Measurements from ENCODE around the gene FCER1G.

The FCER1G gene

DNA sequence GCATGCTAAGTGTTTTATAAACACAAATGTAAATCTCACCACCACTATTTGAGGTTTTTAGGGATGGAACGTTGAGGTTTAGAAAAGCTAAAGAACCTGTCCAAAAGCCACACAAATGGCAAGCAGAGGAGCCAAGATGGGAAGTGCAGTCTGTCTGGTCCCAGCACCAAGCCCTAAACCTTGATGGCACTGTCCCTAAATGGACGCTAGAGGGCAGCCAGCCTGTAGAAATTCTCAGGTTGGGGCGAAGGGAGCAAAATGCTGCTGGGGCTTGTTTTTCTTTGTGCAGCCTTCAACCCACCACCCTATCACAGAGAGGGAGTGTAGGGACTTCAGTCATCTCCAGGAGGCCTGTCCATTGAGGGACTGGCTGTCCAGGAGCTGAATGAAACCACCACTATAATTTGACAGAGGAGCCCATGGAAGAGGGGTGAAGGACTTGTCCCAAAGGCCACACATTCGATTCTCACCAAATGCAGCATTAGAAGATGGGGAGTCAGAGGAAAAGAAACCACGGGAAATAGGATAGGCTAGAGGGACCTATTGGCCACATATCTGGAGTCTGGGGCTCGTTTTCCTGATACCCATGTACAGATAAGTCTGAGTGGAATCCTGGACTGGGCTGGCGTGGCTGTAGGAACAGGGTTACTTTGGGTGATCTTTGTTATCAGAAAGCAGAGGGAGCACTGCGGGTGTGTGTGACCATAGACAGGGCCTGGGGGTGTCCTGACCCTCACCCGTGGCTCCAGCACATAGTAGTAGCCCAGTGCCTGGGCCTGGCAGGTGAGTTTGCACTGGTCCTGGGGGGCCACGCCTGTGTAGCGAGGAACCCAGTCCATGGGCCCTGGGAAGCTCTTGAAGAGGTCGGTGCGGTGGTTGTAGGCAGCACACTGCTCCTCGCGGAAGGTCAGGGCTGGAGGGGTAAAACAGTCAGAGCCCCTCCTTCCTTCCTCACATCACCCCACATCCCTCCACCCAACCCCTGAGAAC lies 22.3 kb upstream of the FCER1G start:
- Histone ChIP-seq H3K9me2 (replicated peaks; ENCODE audit: insufficient read depth, low read length) (no peaks in the 10 kb centered on the region), H3K27me3 (ENCODE audit: low read length) (no peaks in the 10 kb centered on the region), H4K20me1 (ENCODE audit: low read depth, low read length) (no peaks in the 10 kb centered on the region), H3K9ac (ENCODE audit: low read length) (no peak overlapping the region), H2AFZ (ENCODE audit: low read depth, low read length, severe bottlenecking) (no peak overlapping the region), H3K4me3 (ENCODE audit: insufficient read depth, low read length, poor library complexity, severe bottlenecking) (no peak overlapping the region), H3K27ac (ENCODE audit: low read depth, low read length) (no peak overlapping the region), H3K4me2 (ENCODE audit: low read depth, low read length, poor library complexity, severe bottlenecking) (no peak overlapping the region), H3K9me3 (ENCODE audit: insufficient read depth, low read length) (no peaks in the 10 kb centered on the region), H3K79me2 (ENCODE audit: insufficient read depth, low read length) (no peaks in the 10 kb centered on the region), H3F3A (ENCODE audit: insufficient read depth) (no peaks in the 10 kb centered on the region), H3K36me3 (ENCODE audit: low read length) (no peaks in the 10 kb centered on the region)
- TF ChIP-seq, protein P1, sequence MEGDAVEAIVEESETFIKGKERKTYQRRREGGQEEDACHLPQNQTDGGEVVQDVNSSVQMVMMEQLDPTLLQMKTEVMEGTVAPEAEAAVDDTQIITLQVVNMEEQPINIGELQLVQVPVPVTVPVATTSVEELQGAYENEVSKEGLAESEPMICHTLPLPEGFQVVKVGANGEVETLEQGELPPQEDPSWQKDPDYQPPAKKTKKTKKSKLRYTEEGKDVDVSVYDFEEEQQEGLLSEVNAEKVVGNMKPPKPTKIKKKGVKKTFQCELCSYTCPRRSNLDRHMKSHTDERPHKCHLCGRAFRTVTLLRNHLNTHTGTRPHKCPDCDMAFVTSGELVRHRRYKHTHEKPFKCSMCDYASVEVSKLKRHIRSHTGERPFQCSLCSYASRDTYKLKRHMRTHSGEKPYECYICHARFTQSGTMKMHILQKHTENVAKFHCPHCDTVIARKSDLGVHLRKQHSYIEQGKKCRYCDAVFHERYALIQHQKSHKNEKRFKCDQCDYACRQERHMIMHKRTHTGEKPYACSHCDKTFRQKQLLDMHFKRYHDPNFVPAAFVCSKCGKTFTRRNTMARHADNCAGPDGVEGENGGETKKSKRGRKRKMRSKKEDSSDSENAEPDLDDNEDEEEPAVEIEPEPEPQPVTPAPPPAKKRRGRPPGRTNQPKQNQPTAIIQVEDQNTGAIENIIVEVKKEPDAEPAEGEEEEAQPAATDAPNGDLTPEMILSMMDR (IDR thresholded peaks at IDR 0.05; ENCODE audit: insufficient read depth, low read length, poor library complexity, severe bottlenecking), result peak; percentile 82
- no peak for TF ChIP-seq EZH2phosphoT487 (conservative IDR thresholded peaks at IDR 0.05; ENCODE audit: low read length)

DNA sequence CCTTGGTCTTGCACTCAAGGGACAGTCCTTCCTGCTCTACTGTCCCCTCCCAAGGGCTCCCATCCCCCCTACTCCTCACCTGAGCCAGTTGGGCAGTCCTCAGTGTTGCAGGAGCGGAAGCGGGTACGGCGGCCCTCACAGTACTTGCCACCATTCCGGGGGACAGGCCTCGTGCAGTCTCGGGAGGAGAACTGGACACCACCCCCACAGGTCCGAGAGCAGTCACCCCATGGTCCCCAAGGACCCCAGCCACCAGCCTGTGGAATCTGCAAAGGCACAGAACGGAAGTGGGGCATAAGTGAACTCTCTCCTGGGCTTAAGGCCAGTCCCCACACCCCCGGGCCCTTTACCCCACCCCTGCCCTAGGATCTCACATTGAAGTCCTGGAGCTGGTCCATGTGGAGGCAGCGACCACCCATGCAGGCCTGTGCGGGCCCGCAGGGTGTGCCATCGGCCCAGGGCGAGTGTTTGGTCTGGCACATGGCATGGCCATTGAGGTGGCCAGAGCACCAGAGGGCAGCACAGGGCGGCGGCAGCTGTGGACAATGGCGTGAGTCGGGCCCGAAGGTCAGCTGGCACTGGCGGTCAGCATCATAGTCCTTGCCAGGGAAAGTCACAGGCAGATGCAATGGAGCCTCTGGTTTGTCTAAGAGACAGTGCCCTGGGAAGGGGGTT lies 21.4 kb upstream of the FCER1G start:
- Histone ChIP-seq H3K36me3 (ENCODE audit: low read length) (no peaks in the 10 kb centered on the region), H3K9ac (ENCODE audit: low read length) (no peak overlapping the region), H3K27me3 (ENCODE audit: low read length) (no peaks in the 10 kb centered on the region), H3K4me2 (ENCODE audit: low read depth, low read length, poor library complexity, severe bottlenecking) (no peak overlapping the region), H3F3A (ENCODE audit: insufficient read depth) (no peaks in the 10 kb centered on the region), H3K79me2 (ENCODE audit: insufficient read depth, low read length) (no peaks in the 10 kb centered on the region), H3K9me2 (replicated peaks; ENCODE audit: insufficient read depth, low read length) (no peaks in the 10 kb centered on the region), H3K4me3 (ENCODE audit: insufficient read depth, low read length, poor library complexity, severe bottlenecking) (no peak overlapping the region), H3K9me3 (ENCODE audit: insufficient read depth, low read length) (no peaks in the 10 kb centered on the region), H2AFZ (ENCODE audit: low read depth, low read length, severe bottlenecking) (no peak overlapping the region), H4K20me1 (ENCODE audit: low read depth, low read length) (no peaks in the 10 kb centered on the region), H3K27ac (ENCODE audit: low read depth, low read length) (no peak overlapping the region)
- TF ChIP-seq, protein P1 (IDR thresholded peaks at IDR 0.05; ENCODE audit: insufficient read depth, low read length, poor library complexity, severe bottlenecking), result no peak
- TF ChIP-seq EZH2phosphoT487 (conservative IDR thresholded peaks at IDR 0.05; ENCODE audit: low read length), result no peak

DNA sequence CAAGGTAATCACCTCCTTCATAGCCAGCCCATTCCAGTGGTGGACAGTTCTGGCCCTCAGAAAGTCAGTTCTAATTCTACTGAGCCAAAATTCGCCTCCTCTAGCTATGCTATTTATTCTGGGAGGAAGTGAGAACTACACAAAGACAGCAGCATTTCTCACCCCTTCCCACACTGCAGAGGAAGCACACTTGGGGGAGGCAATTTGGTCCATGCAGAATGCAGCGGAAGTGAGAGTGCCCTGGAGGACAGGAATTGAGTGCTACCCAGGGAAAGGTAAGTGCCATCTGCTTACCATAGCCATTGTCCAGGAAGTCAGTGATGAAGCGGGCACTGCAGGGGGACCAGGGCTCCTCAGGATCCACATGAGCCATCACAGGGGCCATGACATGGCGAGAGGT lies 19.9 kb upstream of the FCER1G start:
- no peaks in the 10 kb centered on the region for H3K9me2 ChIP-seq (replicated peaks; ENCODE audit: insufficient read depth, low read length)
- no peaks in the 10 kb centered on the region for H3K36me3 ChIP-seq (ENCODE audit: low read length)
- no peaks in the 10 kb centered on the region for H3K9me3 ChIP-seq (ENCODE audit: insufficient read depth, low read length)
- TF ChIP-seq, protein P1 (IDR thresholded peaks at IDR 0.05; ENCODE audit: insufficient read depth, low read length, poor library complexity, severe bottlenecking), result no peak
- no peak for TF ChIP-seq EZH2phosphoT487 (conservative IDR thresholded peaks at IDR 0.05; ENCODE audit: low read length)
- no peak overlapping the region for H3K4me2 ChIP-seq (ENCODE audit: low read depth, low read length, poor library complexity, severe bottlenecking)
- H3K4me3 ChIP-seq (ENCODE audit: insufficient read depth, low read length, poor library complexity, severe bottlenecking), result no peak overlapping the region
- H2AFZ ChIP-seq (ENCODE audit: low read depth, low read length, severe bottlenecking), result no peak overlapping the region
- no peak overlapping the region for H3K9ac ChIP-seq (ENCODE audit: low read length)
- H3K27ac ChIP-seq (ENCODE audit: low read depth, low read length), result no peak overlapping the region
- no peaks in the 10 kb centered on the region for H3K79me2 ChIP-seq (ENCODE audit: insufficient read depth, low read length)
- no peaks in the 10 kb centered on the region for H3F3A ChIP-seq (ENCODE audit: insufficient read depth)
- no peaks in the 10 kb centered on the region for H4K20me1 ChIP-seq (ENCODE audit: low read depth, low read length)
- H3K27me3 ChIP-seq (ENCODE audit: low read length), result no peaks in the 10 kb centered on the region

Measured in SU-DHL-6 (cell line).